Astrocyte of the cerebellum (primary cell): Measurements from ENCODE around the gene ADNP2.

ENCODE experiments used
- DNase-seq: peaks from one replicate; pipeline ENCODE4 v3.0.0-alpha.2; 2011; ENCODE audit warnings: low read depth
- H3K4me3 ChIP-seq: 2 replicates; pipeline ENCODE4 v1.5.1; 2011; ENCODE audit warnings: mild to moderate bottlenecking, low read depth, low read length, moderate library complexity
- in situ Hi-C: cut with HindIII; loops from 2 replicates; pipeline ENCODE4 v1.10.0; 2017; ENCODE audit warnings: low sequenced_read_pairs
- TF ChIP-seq, protein P1 (sequence below): IDR thresholded peaks from 2 replicates; pipeline ENCODE4 v1.5.1; 2012; ENCODE audit warnings: low read length, low read depth, moderate library complexity, mild to moderate bottlenecking; ENCODE audit errors: missing control alignments

Gene ADNP2

DNA sequence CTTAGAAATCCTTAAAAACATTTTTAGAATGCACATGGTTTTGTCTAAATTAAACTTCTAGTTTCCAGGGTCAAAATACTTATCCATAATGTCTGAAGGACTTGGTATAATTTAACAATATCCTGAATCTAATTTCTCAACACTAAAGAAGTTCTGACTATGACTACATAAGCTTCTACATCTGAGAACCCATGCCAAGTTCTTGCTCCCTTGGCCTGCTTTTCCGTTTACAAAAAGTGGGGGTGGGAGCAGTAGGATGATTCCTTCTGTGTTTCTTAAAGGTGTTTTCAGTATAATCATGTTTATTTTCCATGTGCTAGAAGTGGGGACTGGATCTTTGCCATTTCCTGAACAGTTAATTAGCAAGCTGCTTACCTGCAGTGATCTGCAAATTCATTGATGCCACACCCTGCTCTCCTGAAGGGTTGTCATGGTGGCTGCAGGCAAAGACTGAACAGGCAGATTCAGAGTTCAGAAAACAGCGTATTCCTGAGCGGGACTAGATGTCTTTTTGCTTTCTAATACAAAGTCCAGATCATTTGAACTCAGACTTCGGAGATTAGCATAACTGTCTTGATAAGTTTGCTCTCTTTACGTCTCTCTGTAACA is 36.2 kb downstream of the ADNP2 start:
- TF ChIP-seq, protein P1, sequence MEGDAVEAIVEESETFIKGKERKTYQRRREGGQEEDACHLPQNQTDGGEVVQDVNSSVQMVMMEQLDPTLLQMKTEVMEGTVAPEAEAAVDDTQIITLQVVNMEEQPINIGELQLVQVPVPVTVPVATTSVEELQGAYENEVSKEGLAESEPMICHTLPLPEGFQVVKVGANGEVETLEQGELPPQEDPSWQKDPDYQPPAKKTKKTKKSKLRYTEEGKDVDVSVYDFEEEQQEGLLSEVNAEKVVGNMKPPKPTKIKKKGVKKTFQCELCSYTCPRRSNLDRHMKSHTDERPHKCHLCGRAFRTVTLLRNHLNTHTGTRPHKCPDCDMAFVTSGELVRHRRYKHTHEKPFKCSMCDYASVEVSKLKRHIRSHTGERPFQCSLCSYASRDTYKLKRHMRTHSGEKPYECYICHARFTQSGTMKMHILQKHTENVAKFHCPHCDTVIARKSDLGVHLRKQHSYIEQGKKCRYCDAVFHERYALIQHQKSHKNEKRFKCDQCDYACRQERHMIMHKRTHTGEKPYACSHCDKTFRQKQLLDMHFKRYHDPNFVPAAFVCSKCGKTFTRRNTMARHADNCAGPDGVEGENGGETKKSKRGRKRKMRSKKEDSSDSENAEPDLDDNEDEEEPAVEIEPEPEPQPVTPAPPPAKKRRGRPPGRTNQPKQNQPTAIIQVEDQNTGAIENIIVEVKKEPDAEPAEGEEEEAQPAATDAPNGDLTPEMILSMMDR, result no peak
- in situ Hi-C loops, result no loop called here

DNA sequence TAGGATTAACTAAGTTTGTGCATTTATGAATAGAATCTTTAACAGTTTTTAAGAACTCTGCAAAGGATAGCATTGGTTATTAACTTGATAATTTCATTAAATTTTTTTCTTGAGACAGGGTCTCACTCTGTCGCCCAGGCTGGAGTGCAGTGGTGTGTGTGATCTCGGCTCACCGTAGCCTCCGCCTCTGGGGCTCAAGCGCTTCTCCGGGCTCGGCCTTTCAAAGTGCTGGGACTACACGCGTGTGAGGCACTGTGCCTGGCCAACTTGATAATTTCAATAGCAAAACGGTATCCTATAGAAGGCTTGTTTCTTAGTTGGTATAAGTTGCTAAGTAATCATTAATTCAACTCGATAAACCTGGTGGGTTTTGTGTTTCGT is 38.0 kb downstream of the ADNP2 start:
- peak overlapping the region; percentile 64 for H3K4me3 ChIP-seq
- in situ Hi-C loops, result no loop called here
- TF ChIP-seq, protein P1, result no peak
- no peak for DNase-seq

More for the DNA sequence above, 36.2 kb downstream of the ADNP2 start:
- DNase-seq, result no peak
- no peak overlapping the region for H3K4me3 ChIP-seq

DNA sequence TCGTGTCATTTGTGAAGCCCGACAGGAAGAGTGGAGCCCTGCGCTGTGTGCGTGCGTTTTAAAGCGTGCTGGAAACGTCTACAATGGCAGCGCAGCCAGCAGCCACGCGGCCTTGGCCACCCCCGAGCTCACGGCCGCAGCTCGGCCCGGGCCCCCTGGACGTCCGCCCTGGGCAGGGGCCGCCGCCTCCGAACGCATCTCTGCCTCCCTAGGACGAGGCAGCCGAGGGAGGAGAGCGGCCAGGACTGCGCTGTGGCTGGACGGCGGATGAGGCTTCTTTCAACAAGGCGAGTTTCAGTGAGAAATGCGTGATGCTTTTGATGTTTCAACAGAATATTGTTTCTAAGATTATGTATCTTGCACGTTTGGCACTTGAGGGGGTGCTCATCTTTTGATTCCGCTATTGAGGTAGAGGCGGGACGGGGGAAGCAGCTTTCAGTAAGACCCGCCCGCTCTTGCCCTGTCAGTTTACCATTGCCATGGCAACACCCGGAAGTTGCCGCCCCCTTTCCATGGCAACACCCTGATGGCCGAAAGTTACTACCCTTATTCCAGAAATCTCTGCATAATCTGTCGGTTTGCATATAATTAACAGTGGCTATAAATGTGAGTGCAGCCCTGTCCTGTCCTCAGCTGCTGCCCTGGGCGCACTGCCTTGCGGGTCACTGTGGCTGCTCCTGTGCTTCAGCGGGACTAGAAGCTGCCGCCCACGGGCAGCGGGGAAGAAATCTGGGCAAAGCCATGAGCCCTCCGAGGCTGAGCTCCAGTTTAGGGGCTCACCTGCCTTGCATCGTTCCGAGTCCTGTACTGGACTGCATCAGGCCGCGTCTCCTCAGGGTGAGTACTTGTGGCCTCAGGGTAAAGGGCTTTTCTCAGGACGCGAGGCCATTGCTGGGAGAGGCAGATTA is 38.6 kb downstream of the ADNP2 start:
- in situ Hi-C loops, result no loop called here

DNA sequence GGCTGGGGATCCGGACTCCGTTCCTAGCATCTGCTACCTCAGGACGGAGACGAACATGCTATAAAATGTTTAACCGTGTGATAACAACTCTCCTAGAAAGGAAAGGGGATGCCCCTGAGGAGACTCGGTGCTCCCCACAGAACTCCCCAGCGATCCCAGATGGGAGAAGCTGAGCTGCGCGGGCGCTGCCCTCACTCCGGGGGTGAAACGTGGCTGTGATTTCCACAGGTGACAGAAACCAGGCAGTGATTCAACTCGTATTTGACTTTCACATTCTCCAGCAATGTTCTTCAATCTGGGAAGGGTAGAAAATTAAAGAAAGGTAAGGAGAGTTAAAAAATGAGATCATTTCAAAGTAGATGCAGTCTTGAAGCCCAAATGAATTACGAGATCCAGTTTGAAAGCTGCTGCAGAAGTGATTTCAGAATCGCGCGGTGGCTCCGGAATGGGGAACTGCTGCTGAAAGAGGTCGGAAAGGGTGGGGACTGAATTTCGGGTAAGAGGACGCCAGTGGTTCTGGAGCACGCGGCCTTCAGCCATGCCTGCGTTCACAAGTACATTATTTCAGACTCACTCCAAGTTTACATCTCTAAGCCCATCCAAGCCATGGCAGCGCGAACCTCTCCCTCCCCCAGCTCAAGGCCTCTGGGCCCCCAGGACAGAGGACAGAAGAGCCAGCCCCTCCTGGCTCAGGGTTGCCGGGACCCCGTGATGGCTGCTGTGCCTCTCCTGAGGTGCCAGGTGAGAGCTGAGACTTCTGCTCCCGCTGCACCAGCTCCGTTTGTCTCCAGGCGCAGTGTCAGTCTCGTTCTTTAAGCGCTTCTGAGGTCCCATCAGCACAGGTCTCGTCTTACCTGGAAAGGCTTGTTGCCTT is 39.5 kb downstream of the ADNP2 start:
- in situ Hi-C loops, result no loop called here
- H3K4me3 ChIP-seq, result peak overlapping the region; percentile 64
- TF ChIP-seq, protein P1, result no peak
- DNase-seq, result no peak

More for the DNA sequence above, 38.6 kb downstream of the ADNP2 start:
- DNase-seq, result peak; percentile 45
- TF ChIP-seq, protein P1, result no peak
- H3K4me3 ChIP-seq, result peak overlapping the region; percentile 64

DNA sequence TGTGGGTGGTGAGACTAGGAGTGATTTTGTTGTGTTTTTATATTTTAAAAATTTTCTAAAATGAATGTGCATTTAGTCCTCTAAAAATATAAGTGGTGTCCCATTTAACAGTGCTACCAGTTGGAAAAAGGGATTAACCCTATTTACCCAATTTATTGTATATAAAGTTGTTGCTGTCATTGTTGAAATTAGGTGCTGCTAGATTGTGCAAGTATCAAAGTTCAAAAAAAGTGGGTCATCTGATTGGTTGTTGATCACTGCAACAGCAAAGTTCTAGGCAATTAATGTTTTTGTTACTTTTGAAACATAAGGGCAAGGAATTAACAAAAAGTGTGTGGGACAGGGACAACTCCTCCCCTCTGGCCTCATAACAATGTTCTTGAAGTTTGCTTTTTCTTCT is 40.6 kb downstream of the ADNP2 start:
- TF ChIP-seq, protein P1, result no peak

DNA sequence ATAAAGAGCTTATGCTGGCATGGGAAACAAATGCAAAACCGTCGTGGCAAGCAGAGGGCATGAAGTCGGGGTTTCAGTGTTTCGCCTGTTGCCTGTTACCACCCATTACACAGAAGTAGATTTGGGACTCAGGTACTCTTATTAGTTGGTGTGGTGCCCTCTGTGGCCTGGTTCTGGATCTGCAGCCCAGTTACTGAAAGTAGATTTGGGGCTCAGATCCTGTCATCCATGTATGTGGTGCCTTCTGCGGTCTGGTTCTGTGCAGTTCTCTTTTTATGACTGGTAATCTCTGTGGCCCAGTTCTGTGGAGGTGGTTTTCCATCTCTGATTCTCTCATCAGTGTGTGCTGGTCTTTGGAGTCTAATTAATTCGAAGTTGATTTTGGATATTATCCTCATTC is 45.2 kb downstream of the ADNP2 start:
- no peak overlapping the region for H3K4me3 ChIP-seq
- no peak for DNase-seq
- in situ Hi-C loops, result no loop called here
- TF ChIP-seq, protein P1, result peak; percentile 55

More for the DNA sequence above, 40.6 kb downstream of the ADNP2 start:
- no peak for DNase-seq
- in situ Hi-C loops, result no loop called here
- no peak overlapping the region for H3K4me3 ChIP-seq
